Measurements from ENCODE around the gene FAM234B.

GRCh38 chr12:13066014-13066413 is 21.8 kb downstream of the FAM234B start:
- TF ChIP-seq POLR2A (IDR thresholded peaks at IDR 0.05; ENCODE audit: low read length) (no peak), GATA1 (IDR thresholded peaks at IDR 0.05; ENCODE audit: low read depth, low read length) (no peak)
